Glutamatergic neuron (in vitro differentiated cells): ENCODE results near the gene SPATA33. TPM values are rescaled to one million over a fixed set of nuclear protein-coding genes. Genes with fewer than 3 reads are reported as not detected.
A peak's percentile ranks its signal among the peaks of the same experiment; 100 is the strongest.

Source experiments
- DNase-seq: peaks from one replicate; pipeline ENCODE4 v3.0.0; 2022
- H3K27ac Mint-ChIP-seq: one replicate; pipeline ENCODE4 v1.8.0; 2020; ENCODE audit warnings: mild to moderate bottlenecking, mixed read lengths, inconsistent platforms; ENCODE audit not compliant: unreplicated experiment
- H3K27me3 Mint-ChIP-seq: one replicate; pipeline ENCODE4 v1.8.0; 2020; ENCODE audit warnings: mild to moderate bottlenecking, moderate library complexity, mixed read lengths, inconsistent platforms; ENCODE audit not compliant: unreplicated experiment
- H3K36me3 Mint-ChIP-seq: one replicate; pipeline ENCODE4 v1.8.0; 2020; ENCODE audit warnings: mild to moderate bottlenecking, mixed read lengths, inconsistent platforms; ENCODE audit not compliant: unreplicated experiment
- H3K4me1 Mint-ChIP-seq: one replicate; pipeline ENCODE4 v1.8.0; 2020; ENCODE audit warnings: mild to moderate bottlenecking, low read depth, mixed read lengths, inconsistent platforms; ENCODE audit not compliant: unreplicated experiment
- H3K4me3 Mint-ChIP-seq: one replicate; pipeline ENCODE4 v1.8.0; 2020; ENCODE audit warnings: mild to moderate bottlenecking, mixed read lengths, inconsistent platforms; ENCODE audit not compliant: unreplicated experiment
- H3K9me3 Mint-ChIP-seq: one replicate; pipeline ENCODE4 v1.8.0; 2020; ENCODE audit warnings: mild to moderate bottlenecking, moderate library complexity, mixed read lengths, inconsistent platforms; ENCODE audit not compliant: unreplicated experiment
- total RNA-seq: library from RNA; stranded (reverse); fragmentation: NEBNext Ultra II Directional; extraction: Animal tissue kit (Norgen Biotek cat#: 25700); gene quantifications from one replicate; pipeline ENCODE4 v1.2.1, GENCODE V29; 2021; ENCODE audit not compliant: unreplicated experiment
- TF ChIP-seq, protein P1 (sequence below): fragments of 200-600 bp; sonication (generic); IDR thresholded peaks from one replicate; pipeline ENCODE4 v1.5.0; 2021; ENCODE audit not compliant: partially characterized antibody, unreplicated experiment

SPATA33 gene
- total RNA-seq, 1 donor from 2014 or later, result 18.0 TPM

DNA sequence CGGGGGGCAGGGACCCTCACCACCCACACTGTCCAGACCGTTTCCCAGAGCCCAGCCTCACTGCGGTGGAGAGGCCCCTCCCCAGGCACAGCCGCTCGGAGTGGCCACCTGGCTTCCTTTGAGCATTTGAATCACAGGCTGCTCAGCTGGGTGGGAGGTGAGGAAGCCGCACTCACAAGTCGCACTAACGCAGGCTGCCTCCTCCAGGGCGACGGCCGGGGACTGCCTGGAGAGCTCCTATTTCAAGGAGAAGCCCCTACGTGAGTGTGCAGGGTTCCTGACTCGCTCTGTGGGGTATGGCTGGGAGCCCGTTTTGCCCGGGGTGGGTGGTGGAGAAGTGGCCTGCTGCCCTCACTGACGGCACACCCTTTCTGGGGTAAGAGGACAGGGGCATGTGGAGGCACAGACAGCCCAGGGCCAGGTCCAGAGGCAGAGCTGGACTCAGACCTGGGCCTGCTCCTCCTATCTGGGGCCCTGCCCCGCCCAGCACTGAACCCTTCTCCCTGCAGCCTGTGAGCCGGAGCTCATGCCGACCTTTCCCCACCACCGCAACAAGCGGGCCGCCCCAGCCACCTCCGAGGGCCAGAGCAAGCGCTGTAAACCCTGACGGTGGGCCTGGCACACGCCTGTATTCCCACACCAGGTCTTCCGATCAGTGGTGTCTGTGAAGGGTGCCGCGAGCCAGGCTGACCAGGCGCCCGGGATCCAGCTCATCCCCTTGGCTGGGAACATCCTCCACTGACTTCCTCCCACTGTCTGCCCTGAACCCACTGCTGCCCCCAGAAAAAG is 37.6 kb downstream of the SPATA33 start:
- no peaks in the 10 kb centered on the region for H3K36me3 Mint-ChIP-seq

DNA sequence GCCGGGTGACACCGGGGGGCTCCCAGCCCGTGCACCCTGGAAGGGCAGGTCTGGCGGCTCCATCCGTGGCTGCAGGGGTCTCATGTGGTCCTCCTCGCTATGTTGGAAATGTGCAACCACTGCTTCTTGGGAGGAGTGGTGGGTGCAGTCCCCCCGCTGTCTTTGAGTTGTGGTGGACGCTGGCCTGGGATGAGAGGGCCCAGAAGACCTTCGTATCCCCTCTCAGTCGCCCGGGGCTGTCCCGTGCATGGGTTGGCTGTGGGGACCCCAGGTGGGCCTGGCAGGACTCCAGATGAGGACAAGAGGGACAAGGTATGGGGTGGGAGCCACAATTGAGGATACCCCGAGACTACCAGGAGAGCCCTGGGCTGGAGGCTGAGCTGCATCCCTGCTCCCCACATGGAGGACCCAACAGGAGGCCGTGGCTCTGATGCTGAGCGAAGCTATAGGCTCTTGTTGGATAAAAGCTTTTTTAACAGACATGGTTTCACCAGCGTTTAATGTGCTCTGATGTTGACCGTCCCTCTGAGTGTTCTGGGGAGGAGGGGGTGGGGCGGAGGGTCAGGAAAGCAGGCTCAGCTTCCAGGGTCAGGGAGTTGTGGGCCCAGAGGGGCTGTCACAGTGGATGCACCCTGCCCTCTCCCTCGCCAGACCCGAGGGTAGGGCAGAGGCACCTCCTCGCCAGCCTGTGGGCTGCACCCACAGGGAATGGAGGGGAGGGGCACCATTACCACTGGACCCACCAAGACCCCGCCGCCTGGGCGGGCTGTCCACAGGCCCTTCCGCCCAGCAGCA is 38.4 kb downstream of the SPATA33 start:
- Mint-ChIP-seq H3K9me3 (peaks cover 7% of the 10 kb centered on the region), H3K4me1 (peaks cover 4% of the 10 kb centered on the region), H3K27me3 (peaks cover 6% of the 10 kb centered on the region), H3K36me3 (no peaks in the 10 kb centered on the region), H3K27ac (no peak overlapping the region), H3K4me3 (no peak overlapping the region)
- DNase-seq, result no peak
- TF ChIP-seq, protein P1, sequence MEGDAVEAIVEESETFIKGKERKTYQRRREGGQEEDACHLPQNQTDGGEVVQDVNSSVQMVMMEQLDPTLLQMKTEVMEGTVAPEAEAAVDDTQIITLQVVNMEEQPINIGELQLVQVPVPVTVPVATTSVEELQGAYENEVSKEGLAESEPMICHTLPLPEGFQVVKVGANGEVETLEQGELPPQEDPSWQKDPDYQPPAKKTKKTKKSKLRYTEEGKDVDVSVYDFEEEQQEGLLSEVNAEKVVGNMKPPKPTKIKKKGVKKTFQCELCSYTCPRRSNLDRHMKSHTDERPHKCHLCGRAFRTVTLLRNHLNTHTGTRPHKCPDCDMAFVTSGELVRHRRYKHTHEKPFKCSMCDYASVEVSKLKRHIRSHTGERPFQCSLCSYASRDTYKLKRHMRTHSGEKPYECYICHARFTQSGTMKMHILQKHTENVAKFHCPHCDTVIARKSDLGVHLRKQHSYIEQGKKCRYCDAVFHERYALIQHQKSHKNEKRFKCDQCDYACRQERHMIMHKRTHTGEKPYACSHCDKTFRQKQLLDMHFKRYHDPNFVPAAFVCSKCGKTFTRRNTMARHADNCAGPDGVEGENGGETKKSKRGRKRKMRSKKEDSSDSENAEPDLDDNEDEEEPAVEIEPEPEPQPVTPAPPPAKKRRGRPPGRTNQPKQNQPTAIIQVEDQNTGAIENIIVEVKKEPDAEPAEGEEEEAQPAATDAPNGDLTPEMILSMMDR, result no peak

More for the DNA sequence above, 37.6 kb downstream of the SPATA33 start:
- DNase-seq, result no peak
- H3K27me3 Mint-ChIP-seq, result peaks cover 6% of the 10 kb centered on the region
- TF ChIP-seq, protein P1, result no peak
- H3K4me1 Mint-ChIP-seq, result peaks cover 4% of the 10 kb centered on the region
- peak overlapping the region; percentile 22 for H3K27ac Mint-ChIP-seq
- no peak overlapping the region for H3K4me3 Mint-ChIP-seq
- peaks cover 7% of the 10 kb centered on the region for H3K9me3 Mint-ChIP-seq

DNA sequence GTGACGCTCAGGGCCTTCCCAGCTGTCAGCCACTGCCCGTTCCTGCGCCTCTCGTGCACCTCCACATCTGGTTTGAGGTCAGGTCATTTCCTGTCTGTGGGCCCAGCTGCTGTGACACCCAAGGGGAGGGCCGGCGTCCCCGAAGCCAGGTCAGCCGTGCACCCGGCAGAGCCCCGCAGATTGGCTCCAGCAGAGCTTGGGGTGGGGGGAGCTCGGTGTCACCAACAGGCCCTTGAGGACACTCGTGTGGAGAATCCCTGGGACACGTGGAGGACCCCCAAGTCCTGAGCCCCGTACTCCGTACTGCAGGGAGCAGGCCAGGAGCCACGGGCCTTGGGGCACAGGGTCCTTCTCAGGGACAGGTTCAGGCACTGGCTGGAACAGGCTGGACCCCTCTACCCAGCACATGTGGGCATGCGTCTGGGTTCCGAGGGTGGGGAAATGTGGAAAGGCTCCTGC is 39.1 kb downstream of the SPATA33 start:
- H3K27me3 Mint-ChIP-seq, result peaks cover 6% of the 10 kb centered on the region
- H3K36me3 Mint-ChIP-seq, result no peaks in the 10 kb centered on the region
- peaks cover 4% of the 10 kb centered on the region for H3K4me1 Mint-ChIP-seq
- TF ChIP-seq, protein P1, result no peak
- no peak overlapping the region for H3K4me3 Mint-ChIP-seq
- H3K27ac Mint-ChIP-seq, result no peak overlapping the region
- peaks cover 7% of the 10 kb centered on the region for H3K9me3 Mint-ChIP-seq
- no peak for DNase-seq

DNA sequence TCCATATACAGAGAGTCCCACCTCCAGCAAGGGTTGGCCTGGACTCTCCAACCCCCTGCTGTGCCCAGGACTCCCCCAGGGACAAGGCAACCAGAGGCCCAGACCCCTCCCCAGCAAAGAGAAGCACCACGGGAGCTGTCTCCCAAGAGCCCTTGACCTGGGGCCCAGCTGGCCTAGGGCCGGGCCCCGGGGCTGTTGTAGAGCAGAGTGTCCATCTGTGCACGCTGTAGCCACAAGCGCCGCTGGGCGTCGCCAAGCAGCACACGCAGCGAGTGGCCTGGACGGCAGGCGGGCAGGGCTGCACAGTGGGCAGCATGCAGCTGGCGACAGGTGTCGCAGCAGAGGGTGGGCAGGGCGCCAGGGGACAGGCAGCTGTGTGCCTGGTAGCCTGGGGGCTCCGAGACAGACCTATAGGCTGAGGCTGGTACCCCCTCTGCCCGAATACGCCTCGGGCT is 39.6 kb downstream of the SPATA33 start:
- peaks cover 4% of the 10 kb centered on the region for H3K4me1 Mint-ChIP-seq
- H3K36me3 Mint-ChIP-seq, result no peaks in the 10 kb centered on the region
- H3K4me3 Mint-ChIP-seq, result no peak overlapping the region
- peaks cover 7% of the 10 kb centered on the region for H3K9me3 Mint-ChIP-seq
- TF ChIP-seq, protein P1, result no peak
- H3K27ac Mint-ChIP-seq, result no peak overlapping the region
- peaks cover 6% of the 10 kb centered on the region for H3K27me3 Mint-ChIP-seq
- DNase-seq, result peak; percentile 20
